Kidney epithelial cell (primary cell): ENCODE measurements around the gene ZMIZ1. TPM values are rescaled to one million over a fixed set of nuclear protein-coding genes. Genes with fewer than 3 reads are reported as not detected.

Experiments used
- DNase-seq: peaks from one replicate; pipeline ENCODE4 v3.0.0-alpha.2; 2010; ENCODE audit warnings: low read depth
- H3K27me3 ChIP-seq: 2 replicates; pipeline ENCODE4 v1.6.0; 2011; ENCODE audit warnings: low read length; ENCODE audit not compliant: control insufficient read depth, insufficient read depth
- H3K36me3 ChIP-seq: 2 replicates; pipeline ENCODE4 v1.5.1; 2011; ENCODE audit warnings: low read length; ENCODE audit not compliant: control insufficient read depth, insufficient read depth
- H3K4me3 ChIP-seq: 2 replicates; pipeline ENCODE4 v1.5.1; 2011; ENCODE audit warnings: low read depth, mild to moderate bottlenecking, control low read depth, low read length
- CTCF ChIP-seq: IDR thresholded peaks from 2 replicates; pipeline ENCODE4 v1.5.1; 2011; ENCODE audit warnings: mild to moderate bottlenecking, moderate library complexity, low read length, control low read depth, inconsistent platforms; ENCODE audit not compliant: insufficient read depth, poor library complexity, severe bottlenecking
- total RNA-seq: library from RNA; depleted of rRNA; stranded (reverse); fragments of >200 nt; gene quantifications from 2 replicates; pipeline ENCODE4 v1.2.3, GENCODE V29; 2015

Gene ZMIZ1
- total RNA-seq, 1 donor from 2014 or later: 57.5 TPM

- DNase-seq: no peak
- no peak overlapping the region for H3K4me3 ChIP-seq
- TF ChIP-seq CTCF: no peak
- H3K36me3 ChIP-seq: peaks cover 1% of the 10 kb centered on the region
- no peaks in the 10 kb centered on the region for H3K27me3 ChIP-seq
Observed at GRCh38 chr10:79259834-79260233, 191.1 kb downstream of the ZMIZ1 start.

- no peak for TF ChIP-seq CTCF
Observed at GRCh38 chr10:79260811-79261740, 192.3 kb downstream of the ZMIZ1 start.

DNA sequence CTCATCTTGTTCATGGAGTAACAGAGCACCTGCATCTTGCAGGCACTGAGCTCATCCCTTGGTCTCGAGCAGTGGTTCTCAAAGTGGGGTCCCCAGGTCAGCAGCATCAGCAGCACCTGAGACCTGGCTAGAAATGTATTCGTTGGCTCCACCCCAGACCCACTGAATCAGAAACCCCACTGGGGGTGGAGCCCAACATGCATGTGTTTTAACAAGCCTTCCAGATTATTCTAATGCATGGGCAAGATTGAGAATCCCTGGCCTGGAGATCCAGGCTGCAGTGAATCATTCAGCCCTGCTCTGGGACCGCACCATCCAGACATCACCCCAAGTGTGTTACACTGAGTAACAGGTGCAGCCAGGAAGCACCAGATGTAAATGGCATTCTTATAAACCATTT, 193.4 kb downstream of the ZMIZ1 start:
- H3K4me3 ChIP-seq: no peak overlapping the region
- H3K36me3 ChIP-seq: no peaks in the 10 kb centered on the region
- DNase-seq: no peak
- no peak for TF ChIP-seq CTCF
- H3K27me3 ChIP-seq: no peaks in the 10 kb centered on the region

More at GRCh38 chr10:79260811-79261740, 192.3 kb downstream of the ZMIZ1 start:
- H3K27me3 ChIP-seq: no peaks in the 10 kb centered on the region
- H3K36me3 ChIP-seq: peaks cover 1% of the 10 kb centered on the region
- H3K4me3 ChIP-seq: no peak overlapping the region
- DNase-seq: no peak

DNA sequence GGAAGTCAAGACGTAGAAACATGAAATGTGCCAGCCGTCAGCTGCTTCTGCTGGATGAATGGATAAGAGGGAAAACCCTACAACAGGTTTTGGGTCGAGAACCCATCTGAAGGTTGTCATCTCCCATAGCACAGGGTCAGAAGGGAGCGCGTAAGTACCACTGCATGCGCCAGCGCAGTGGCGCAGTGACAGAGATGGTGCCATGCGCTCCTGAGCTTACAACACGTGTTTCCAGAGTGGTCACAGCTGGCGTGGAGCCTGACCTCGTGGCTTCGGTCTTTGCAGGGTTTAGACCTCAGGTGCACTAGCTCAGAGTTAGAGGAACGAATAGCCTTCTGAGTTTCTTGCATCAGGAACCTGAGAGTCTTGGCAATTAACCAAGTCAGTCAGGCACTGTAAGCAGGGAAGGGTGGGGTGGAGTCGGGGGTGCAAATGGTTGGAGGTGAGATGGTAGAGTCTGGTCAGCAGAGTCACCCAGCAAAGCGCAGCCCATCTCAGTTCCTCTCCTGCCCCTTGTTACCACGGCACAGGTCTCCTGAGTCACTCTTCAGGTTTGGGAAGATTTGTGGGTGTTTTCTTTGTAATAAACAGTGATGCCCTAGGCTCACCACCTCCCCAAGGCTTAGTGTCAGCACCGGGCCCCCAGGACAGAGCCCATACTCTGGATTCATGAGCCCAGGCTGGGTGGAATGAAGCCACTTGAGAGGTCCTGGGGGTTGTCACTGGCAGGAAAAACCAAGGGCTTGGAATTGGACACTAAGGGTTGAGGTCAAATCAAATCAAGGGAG, 194.4 kb downstream of the ZMIZ1 start:
- DNase-seq: no peak
- Histone ChIP-seq H3K36me3 (no peaks in the 10 kb centered on the region), H3K4me3 (no peak overlapping the region), H3K27me3 (no peaks in the 10 kb centered on the region)
- no peak for TF ChIP-seq CTCF

DNA sequence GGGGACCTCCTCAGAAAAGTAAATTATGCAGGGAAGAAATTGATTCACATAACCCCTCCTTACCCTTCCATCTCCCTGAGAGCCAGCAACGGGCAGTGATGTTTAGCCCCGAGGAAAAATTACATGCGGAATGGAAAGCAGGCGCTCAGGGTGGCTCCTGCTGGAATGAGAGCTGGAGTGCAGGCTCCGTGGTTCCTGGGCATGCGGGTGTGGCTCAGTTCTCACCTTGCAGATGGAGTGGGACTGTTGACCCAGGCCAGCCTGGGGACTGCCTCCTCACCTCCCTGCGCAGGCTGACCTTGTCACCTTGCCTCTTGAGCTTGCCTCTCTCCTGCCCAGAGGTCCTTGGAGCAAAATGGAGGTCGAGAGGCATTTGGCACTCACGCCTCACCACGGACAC, 195.2 kb downstream of the ZMIZ1 start:
- Histone ChIP-seq H3K27me3 (no peaks in the 10 kb centered on the region), H3K4me3 (no peak overlapping the region), H3K36me3 (no peaks in the 10 kb centered on the region)
- no peak for DNase-seq
- no peak for TF ChIP-seq CTCF
